GM19468 (cell line): ENCODE measurements around the gene KISS1R.
"Not testable (repeated sequence)": the region's sequence is repeated elsewhere in the genome, so short reads cannot be mapped to it uniquely, and the experiment has no call there.

Source experiments
- ATAC-seq: cut with Tn5 transposase; IDR thresholded peaks from one replicate; pipeline ENCODE4 v1.9.1; 2021; ENCODE audit warnings: mild to moderate bottlenecking, moderate library complexity, moderate number of reproducible peaks; ENCODE audit not compliant: unreplicated experiment; ENCODE audit errors: extremely low read depth

KISS1R gene

GRCh38 chr19:881385-882071, 35.6 kb upstream of the KISS1R start:
- no peak for ATAC-seq

- no peak for ATAC-seq
Measured at GRCh38 chr19:882871-883497, 34.1 kb upstream of the KISS1R start.

DNA sequence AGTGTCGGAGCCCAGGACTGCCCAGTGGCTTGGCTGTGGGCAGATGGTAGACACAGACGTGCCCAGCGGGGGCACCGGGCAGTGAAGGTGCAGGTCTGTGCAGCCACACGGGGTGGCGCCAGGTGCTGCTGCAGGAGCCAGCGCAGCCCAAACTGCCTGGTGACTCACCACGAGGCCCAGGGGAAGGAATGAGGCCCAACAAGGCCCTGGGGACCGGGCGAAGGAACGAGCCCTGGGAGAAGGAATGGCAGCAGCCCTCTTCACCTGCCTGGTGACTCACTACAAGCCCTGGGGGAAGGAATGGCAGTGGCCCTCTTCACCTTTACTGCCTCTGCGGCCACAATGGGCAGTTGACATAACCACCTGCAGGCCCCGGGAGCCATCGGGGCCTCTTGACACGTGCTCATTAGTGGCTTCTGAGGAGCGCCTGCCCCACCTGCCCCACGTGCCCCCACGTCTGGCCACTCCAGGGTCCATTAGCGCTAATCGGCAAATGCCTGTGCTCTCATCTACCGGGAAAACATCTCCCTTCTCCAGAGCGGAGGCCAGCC, 33.4 kb upstream of the KISS1R start:
- ATAC-seq: no peak

DNA sequence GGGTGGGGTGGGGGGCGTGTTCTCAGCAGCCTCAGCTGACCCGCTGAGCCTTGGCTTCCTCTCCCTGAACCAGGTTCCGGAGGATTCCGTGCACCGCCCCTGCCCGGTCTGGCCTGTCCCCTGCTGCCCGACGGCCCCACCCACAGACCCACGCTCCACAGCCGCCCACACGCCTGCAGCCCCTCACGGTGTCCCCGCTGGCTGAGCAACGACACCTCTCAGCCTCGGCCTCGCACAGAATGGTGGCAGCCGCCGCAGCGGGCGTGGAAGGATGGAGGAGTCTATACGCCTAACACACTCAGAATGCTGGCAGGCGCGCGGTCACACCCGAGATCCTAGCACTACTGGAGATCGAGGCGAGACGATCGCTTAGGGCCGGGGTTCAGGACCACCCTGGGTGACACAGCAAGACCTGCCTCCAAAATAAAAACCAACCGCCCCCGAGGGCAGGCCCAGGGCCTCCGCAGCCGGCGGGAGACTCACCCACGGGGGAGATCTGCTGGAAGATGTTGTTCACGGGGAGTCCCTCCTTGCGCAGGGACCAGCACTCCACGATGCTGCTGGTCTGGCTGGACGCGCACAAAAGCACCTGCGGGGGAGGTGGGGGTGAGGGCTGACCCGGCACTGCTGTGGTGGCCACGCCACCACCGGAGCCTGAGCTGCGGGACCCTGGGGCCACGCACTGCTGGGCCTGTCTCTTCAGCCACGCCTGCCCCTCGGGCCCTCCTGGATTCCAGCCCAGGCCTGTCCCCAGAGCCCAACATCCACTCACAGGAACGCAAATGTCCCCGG, 32.5 kb upstream of the KISS1R start:
- ATAC-seq: no peak

DNA sequence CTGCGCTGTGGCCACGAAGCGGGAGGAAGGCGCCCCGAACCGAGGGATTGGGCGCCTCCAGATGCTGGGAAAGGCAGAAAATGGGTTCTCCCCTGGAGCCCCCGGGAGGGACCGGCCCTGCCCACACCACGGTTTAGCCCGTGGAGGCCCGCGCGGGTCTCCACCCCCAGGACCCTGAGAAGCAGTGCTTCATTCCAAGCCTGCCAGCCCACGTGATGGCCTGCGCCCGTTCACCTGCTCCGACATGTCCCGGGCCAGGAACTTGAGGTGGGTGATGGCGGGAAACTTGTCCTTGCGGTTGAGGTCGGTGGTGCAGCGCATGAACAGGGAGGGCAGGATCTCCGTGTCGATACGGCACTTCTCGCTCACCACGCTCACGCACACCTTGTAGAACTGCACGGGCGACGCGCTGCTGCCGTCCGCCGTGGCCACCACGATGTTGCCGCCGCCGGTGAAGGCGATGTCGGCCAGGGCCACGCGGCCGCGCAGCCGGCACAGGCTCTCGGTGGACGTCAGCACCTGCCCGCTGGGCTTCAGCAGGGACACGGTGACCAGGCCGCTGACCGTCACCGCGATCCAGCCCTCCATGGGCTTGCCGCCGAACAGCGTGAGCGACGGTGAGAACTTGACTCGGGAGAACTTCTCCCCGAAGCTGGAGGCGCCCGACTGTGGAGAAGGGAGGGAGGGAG, 31.5 kb upstream of the KISS1R start:
- ATAC-seq: no peak

- ATAC-seq: no peak
Measured at GRCh38 chr19:887072-887471, 30.1 kb upstream of the KISS1R start.

DNA sequence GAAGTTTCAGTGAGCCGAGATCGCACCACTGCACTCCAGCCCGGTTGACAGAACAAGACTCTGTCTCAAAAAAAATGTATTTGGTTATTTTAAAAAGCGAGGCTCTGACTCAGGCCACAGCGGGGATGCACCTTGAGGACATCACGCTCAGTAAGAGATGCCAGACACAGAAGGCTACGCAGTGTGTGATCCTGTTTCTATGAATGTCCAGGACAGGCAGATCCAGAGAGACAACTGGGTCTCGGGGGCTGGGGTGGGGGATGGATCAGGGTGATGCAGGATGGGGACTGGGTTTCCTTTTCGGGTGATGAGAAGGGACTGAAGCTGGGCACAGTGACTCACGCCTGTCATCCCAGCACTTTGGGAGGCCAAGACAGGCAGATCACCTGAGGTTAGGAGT, 29.5 kb upstream of the KISS1R start:
- no peak for ATAC-seq

GRCh38 chr19:888581-889385, 28.4 kb upstream of the KISS1R start:
- no peak for ATAC-seq

DNA sequence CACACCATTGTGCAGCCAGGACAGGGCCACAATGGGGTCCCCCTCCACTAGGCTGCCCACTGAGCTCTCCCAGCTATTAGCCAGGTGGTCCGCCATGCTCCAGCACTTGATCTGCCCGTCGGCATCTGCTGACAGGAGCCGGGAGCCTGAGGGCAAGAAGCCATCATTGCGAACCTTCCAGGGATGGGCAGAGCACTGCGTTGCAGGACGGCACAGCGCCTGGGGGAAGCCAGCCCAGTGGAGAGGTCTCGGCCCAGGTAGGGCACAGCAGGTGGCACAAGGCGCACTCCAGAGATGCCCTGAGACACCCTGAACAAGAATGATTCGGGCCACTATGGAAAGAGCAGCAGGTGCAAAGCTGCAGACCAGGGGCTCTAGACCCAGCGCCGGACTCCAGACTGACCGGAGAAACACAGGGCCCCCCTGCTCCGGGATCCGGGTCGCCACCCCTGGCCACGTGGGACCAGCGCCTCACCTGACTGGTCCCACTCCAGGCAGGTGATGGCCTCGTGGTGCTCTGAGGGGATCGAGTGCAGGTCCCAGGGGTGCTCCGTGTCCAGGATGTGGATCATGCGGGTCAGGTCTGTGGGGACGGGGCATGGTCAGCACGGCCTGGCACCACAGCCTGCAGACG, 27.4 kb upstream of the KISS1R start:
- ATAC-seq: no peak

- ATAC-seq: no peak
Measured at GRCh38 chr19:890831-891230, 26.3 kb upstream of the KISS1R start.

GRCh38 chr19:891421-892200, 25.5 kb upstream of the KISS1R start:
- ATAC-seq: not testable (repeated sequence)

GRCh38 chr19:892243-892893, 24.8 kb upstream of the KISS1R start:
- no peak for ATAC-seq

- peak; percentile 48 for ATAC-seq
Measured at GRCh38 chr19:892894-893689, 24.0 kb upstream of the KISS1R start, which contains the start of the genes MED16 and RNU6-9. MED16 (minus strand) TSS chr19:893187; CDS start chr19:891131, 2,056 bp downstream. RNU6-9 (plus strand) TSS chr19:893484.

- ATAC-seq: no peak
Measured at GRCh38 chr19:896434-896833, 20.7 kb upstream of the KISS1R start.

- no peak for ATAC-seq
Measured at GRCh38 chr19:896999-897398, 20.1 kb upstream of the KISS1R start.

- ATAC-seq: no peak
Measured at GRCh38 chr19:897442-898039, 19.6 kb upstream of the KISS1R start.

- ATAC-seq: no peak
Measured at GRCh38 chr19:898663-899062, 18.5 kb upstream of the KISS1R start.
